Endothelial cell of umbilical vein (primary cell): ENCODE measurements around the gene SEMA5A. TPM values are rescaled to one million over a fixed set of nuclear protein-coding genes. Genes with fewer than 3 reads are reported as not detected.

Source experiments
- BruUV-seq: library from RNA; stranded (reverse); fragments of 400-500 nt; replicated peaks from 2 replicates; lab custom pipeline; 2021; lab: Mats Ljungman, UMichigan
- CTCF ChIA-PET: fragments of 300-600, 350-600 bp; sonication (Branson Sonifier 250); formaldehyde crosslinking; loops from one replicate; lab custom pipeline; 2021; ENCODE audit warnings: antibody characterized with exemption, inconsistent platforms; lab: Charles Lee
- POLR2A ChIA-PET: fragments of 300-600, 350-600 bp; sonication (Branson Sonifier 250); formaldehyde crosslinking; loops from one replicate; lab custom pipeline; 2021; ENCODE audit warnings: antibody characterized with exemption, inconsistent platforms; lab: Charles Lee
- DNase-seq: peaks from one replicate; pipeline ENCODE4 v3.0.0-alpha.2; 2011; ENCODE audit warnings: low read depth, low spot score
- FAIRE-seq: peaks from 2 replicates; lab custom pipeline; 2011; peaks lifted over from hg19 to GRCh38; lab: Jason Lieb, UNC
- H2AFZ ChIP-seq: 2 replicates; pipeline ENCODE4 v1.6.0; 2012; ENCODE audit warnings: low read depth, low read length, control low read depth, inconsistent platforms
- H3K27ac ChIP-seq: 2 replicates; pipeline ENCODE4 v1.5.1; 2011; ENCODE audit warnings: low read depth, mild to moderate bottlenecking, control low read depth, low read length, moderate library complexity; ENCODE audit not compliant: insufficient read depth
- H3K27me3 ChIP-seq, 2 experiments: 2 replicates each; pipeline versions ENCODE4 v1.6.0 to v1.6.1; 2011; ENCODE audit warnings: low read length in 2 of 2, mixed read lengths in 1 of 2; ENCODE audit not compliant: control insufficient read depth in 2 of 2, insufficient read depth in 2 of 2
- H3K36me3 ChIP-seq, 2 experiments: 2 replicates in 1 of 2; 3 replicates in 1 of 2; pipeline ENCODE4 v1.5.1; 2011; ENCODE audit warnings: low read length in 2 of 2, mild to moderate bottlenecking in 1 of 2, moderate library complexity in 1 of 2; ENCODE audit not compliant: control insufficient read depth in 2 of 2, insufficient read depth in 2 of 2; ENCODE audit errors: extremely low read depth in 1 of 2
- H3K4me1 ChIP-seq: 3 replicates; pipeline ENCODE4 v1.5.1; 2011; ENCODE audit warnings: mild to moderate bottlenecking, low read length; ENCODE audit not compliant: control insufficient read depth, insufficient read depth; ENCODE audit errors: extremely low read depth
- H3K4me2 ChIP-seq: 2 replicates; pipeline ENCODE4 v1.6.1; 2011; ENCODE audit warnings: low read length, control low read depth, mixed read lengths; ENCODE audit not compliant: insufficient read depth
- H3K4me3 ChIP-seq, 3 experiments: fragments of 200-600 bp in 1 of 3; sonication (generic), shearing (Covaris generic) in 1 of 3; replicated peaks in 1 of 3; 2 replicates each; pipeline ENCODE4 v1.5.1; 2011 to 2016; ENCODE audit warnings: control low read depth in 3 of 3, low read length in 3 of 3, mild to moderate bottlenecking in 2 of 3, inconsistent platforms in 1 of 3, low read depth in 1 of 3, moderate library complexity in 1 of 3; ENCODE audit not compliant: insufficient read depth in 1 of 3
- H3K79me2 ChIP-seq: 2 replicates; pipeline ENCODE4 v1.6.0; 2012; ENCODE audit warnings: low read length, inconsistent platforms; ENCODE audit not compliant: control insufficient read depth, insufficient read depth
- H3K9ac ChIP-seq: replicated peaks from 2 replicates; pipeline ENCODE3; 2011; ENCODE audit warnings: low read length, control low read depth; ENCODE audit not compliant: insufficient read depth; ENCODE audit errors: extremely low read depth
- H3K9me1 ChIP-seq: replicated peaks from 3 replicates; pipeline ENCODE4 v1.6.0; 2011; ENCODE audit warnings: mild to moderate bottlenecking, low read length; ENCODE audit not compliant: control insufficient read depth, insufficient read depth; ENCODE audit errors: extremely low read depth
- H3K9me3 ChIP-seq: replicated peaks from 2 replicates; pipeline ENCODE4 v1.5.1; 2012; ENCODE audit warnings: low read length, inconsistent platforms; ENCODE audit not compliant: control insufficient read depth, insufficient read depth
- H4K20me1 ChIP-seq: replicated peaks from 2 replicates; pipeline ENCODE3; 2011; ENCODE audit warnings: mild to moderate bottlenecking, low read length; ENCODE audit not compliant: control insufficient read depth, insufficient read depth; ENCODE audit errors: extremely low read depth
- CTCF ChIP-seq, 2 donors: IDR thresholded peaks; 1 replicate in 1 of 2; 2 replicates in 1 of 2; pipeline ENCODE4 v1.5.1; 2011; ENCODE audit warnings: low read length in 2 of 2, mild to moderate bottlenecking in 2 of 2, moderate library complexity in 2 of 2, control low read depth in 1 of 2, inconsistent platforms in 1 of 2, low read depth in 1 of 2; ENCODE audit not compliant: insufficient read depth in 1 of 2; ENCODE audit errors: extremely low read depth in 1 of 2
- FOS ChIP-seq: IDR thresholded peaks from 2 replicates; pipeline ENCODE4 v1.6.1; 2011; ENCODE audit warnings: mild to moderate bottlenecking, low read length, moderate library complexity, borderline replicate concordance; ENCODE audit not compliant: insufficient read depth
- GATA2 ChIP-seq: IDR thresholded peaks from 2 replicates; pipeline ENCODE4 v1.7.0; 2011; ENCODE audit warnings: low read depth, mild to moderate bottlenecking, moderate library complexity, mixed read lengths, low read length; ENCODE audit not compliant: insufficient read length, insufficient read depth
- JUN ChIP-seq: IDR thresholded peaks from 2 replicates; pipeline ENCODE4 v1.6.1; 2011; ENCODE audit warnings: borderline replicate concordance, low read depth; ENCODE audit not compliant: insufficient read length, insufficient read depth
- MAX ChIP-seq: IDR thresholded peaks from 2 replicates; pipeline ENCODE4 v1.6.1; 2011; ENCODE audit not compliant: insufficient read depth, insufficient read length
- MYC ChIP-seq: IDR thresholded peaks from one replicate; pipeline ENCODE4 v1.6.1; 2011; ENCODE audit warnings: mild to moderate bottlenecking, low read depth, low read length
- POLR2A ChIP-seq: IDR thresholded peaks from 2 replicates; pipeline ENCODE4 v1.6.1; 2012; ENCODE audit warnings: low read depth, mild to moderate bottlenecking, control low read depth, low read length
- POLR2AphosphoS5 ChIP-seq: IDR thresholded peaks from 2 replicates; pipeline ENCODE4 v1.6.1; 2012; ENCODE audit warnings: low read depth, mild to moderate bottlenecking, control low read depth, low read length, moderate library complexity; ENCODE audit not compliant: insufficient read depth
- dilution Hi-C: fragments of 300-500 bp; cut with MboI; formaldehyde crosslinking; loops from one replicate; pipeline ENCODE4 v1.15.0; 2019; ENCODE audit warnings: low sequenced_read_pairs; ENCODE audit not compliant: extremely low pct_ligation_motif_present
- intact Hi-C: fragments of 100-400 bp; cut with micrococcal nuclease; formaldehyde crosslinking; loops from one replicate; pipeline ENCODE4 v1.10.0; 2022
- polyA plus RNA-seq, 4 experiments: library from polyadenylated mRNA; depleted of rRNA in 3 of 4; stranded (reverse) in 3 of 4; unstranded in 1 of 4; fragments of >200 nt; gene quantifications; 2 replicates each; pipeline versions ENCODE4 v1.2.1 to v1.2.3, GENCODE V29; 2011 to 2012; ENCODE audit warnings: missing spikeins in 1 of 4
- total RNA-seq: library from RNA; stranded (reverse); gene quantifications from 2 replicates; pipeline ENCODE4 v1.2.3, GENCODE V29; 2021

SEMA5A gene
- total and polyA plus RNA-seq, 2 donors (not counting 3 experiments of a cell fraction or from before 2014, with no cell fraction given): 0.04 to 0.06 TPM

- H3K9me1 ChIP-seq: no peaks in the 10 kb centered on the region
- no peaks in the 10 kb centered on the region for H3K4me1 ChIP-seq
- ChIA-PET CTCF (no interaction called here), POLR2A (no interaction called here)
- H3K27ac ChIP-seq: no peak overlapping the region
- no peak overlapping the region for H3K4me2 ChIP-seq
- H3K79me2 ChIP-seq: no peaks in the 10 kb centered on the region
- H3K9ac ChIP-seq: no peak overlapping the region
- H2AFZ ChIP-seq: no peak overlapping the region
- H3K4me3 ChIP-seq: no peak overlapping the region
- no peaks in the 10 kb centered on the region for H4K20me1 ChIP-seq
- intact Hi-C loops: no loop called here
- no peaks in the 10 kb centered on the region for H3K9me3 ChIP-seq
- no peaks in the 10 kb centered on the region for H3K36me3 ChIP-seq
- TF ChIP-seq MAX (no peak), MYC (no peak), JUN (no peak), POLR2AphosphoS5 (no peak), FOS (no peak), CTCF (IDR thresholded peaks at IDR 0.05; ENCODE audit: extremely low read depth in 1 of 2, insufficient read depth in 1 of 2, low read depth in 1 of 2, low read length in 2 of 2) (no peak), GATA2 (no peak), POLR2A (no peak)
- no TSS peak for BruUV-seq
- dilution Hi-C loops: no loop called here
- H3K27me3 ChIP-seq: no peaks in the 10 kb centered on the region
- DNase-seq: no peak
- no peak for FAIRE-seq
These were observed 140.6 kb downstream of the SEMA5A start for GRCh38 chr5:9405196-9405754.
